ENCODE results near the gene COQ4. TPM values are rescaled to one million over a fixed set of nuclear protein-coding genes. Genes with fewer than 3 reads are reported as not detected.

The COQ4 gene
- total RNA-seq, 1 donor from 2014 or later: 32.0 TPM

DNA sequence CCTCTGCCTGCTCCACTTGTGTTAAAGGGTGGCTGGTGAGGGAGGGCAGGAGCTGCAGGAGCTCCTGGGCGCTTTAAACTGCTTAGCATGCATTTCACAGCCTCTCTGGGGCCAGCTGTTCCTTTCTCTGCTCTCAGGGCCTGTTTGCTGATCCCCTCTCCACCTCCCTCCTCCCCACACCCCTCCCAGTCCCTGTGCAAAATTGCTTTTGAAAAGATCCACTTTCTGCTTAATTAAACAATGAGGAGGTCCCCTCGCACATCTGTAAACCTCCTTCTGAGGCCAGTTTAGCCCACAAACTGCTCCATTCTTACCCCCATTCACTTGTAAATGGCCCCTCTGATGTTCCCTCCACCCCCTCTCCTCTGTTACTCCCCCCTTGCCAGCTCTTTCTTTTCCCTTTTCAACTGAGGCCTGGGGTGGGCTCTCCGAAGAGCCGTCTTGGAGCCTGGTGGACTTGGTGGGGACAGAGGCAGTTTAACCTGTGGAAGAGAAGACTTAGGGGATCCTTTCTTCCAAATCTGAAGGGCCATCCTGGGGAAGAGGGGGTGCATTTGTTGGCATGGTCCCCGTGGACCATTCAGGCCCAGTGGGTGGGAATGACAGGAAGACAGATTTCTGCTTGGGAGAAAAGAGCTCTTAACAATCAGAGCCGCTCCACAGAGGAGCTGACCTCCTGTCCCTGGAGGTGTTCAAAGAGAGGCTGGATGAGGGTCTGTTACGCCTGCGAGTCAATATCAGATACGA is 60.5 kb downstream of the COQ4 start:
- Histone ChIP-seq H3K4me1 (peaks cover 7% of the 10 kb centered on the region), H3K27me3 (ENCODE audit: low read depth) (no peaks in the 10 kb centered on the region), H3K27ac (replicated peaks) (no peak overlapping the region), H3K4me3 (no peak overlapping the region), H3K9me3 (replicated peaks) (no peaks in the 10 kb centered on the region), H3K36me3 (peaks cover 75% of the 10 kb centered on the region)
- intact Hi-C loops (cut with micrococcal nuclease): no loop called here
- no peak for TF ChIP-seq CTCF (IDR thresholded peaks at IDR 0.05; ENCODE audit: borderline replicate concordance)
- DNase-seq: no peak

Other genes starting within 250 kb of the COQ4 start
- 141 TPM for gene PTGES2, start 195.1 kb upstream of the COQ4 start, total RNA-seq
- gene LCN2, start 173.4 kb upstream of the COQ4 start, total RNA-seq: not detected
- gene BBLN, start 162.6 kb upstream of the COQ4 start, total RNA-seq: 52.5 TPM
- gene CIZ1, start 131.3 kb upstream of the COQ4 start, total RNA-seq: 74.9 TPM
- gene DNM1, start 119.5 kb upstream of the COQ4 start, total RNA-seq: 4.9 TPM
- gene GOLGA2, start 46.8 kb upstream of the COQ4 start, total RNA-seq: 86.9 TPM
- gene SWI5, start 46.6 kb upstream of the COQ4 start, total RNA-seq: 16.2 TPM
- gene TRUB2, start 392 bp upstream of the COQ4 start, total RNA-seq: 43.7 TPM
- gene SLC27A4, start 17.7 kb downstream of the COQ4 start, total RNA-seq: 18.8 TPM
- gene URM1, start 48.5 kb downstream of the COQ4 start, total RNA-seq: 57.0 TPM
- gene CERCAM, start 98.0 kb downstream of the COQ4 start, total RNA-seq: 8.5 TPM
- 16.7 TPM for gene ODF2, start 133.2 kb downstream of the COQ4 start, total RNA-seq
- gene GLE1, start 181.9 kb downstream of the COQ4 start, total RNA-seq: 18.8 TPM
- gene SPTAN1, start 229.7 kb downstream of the COQ4 start, total RNA-seq: 269 TPM

Data from left ventricle myocardium inferior (tissue), 1 donor.